Fibroblast of peridontal ligament (primary cell): ENCODE measurements around the gene USP17L13.
"Not testable (repeated sequence)": the region's sequence is repeated elsewhere in the genome, so short reads cannot be mapped to it uniquely, and the experiment has no call there.

ENCODE experiments used
- DNase-seq: peaks from one replicate; pipeline ENCODE4 v3.0.0-alpha.2; 2010; ENCODE audit errors: extremely low read depth

USP17L13 gene, protein sequence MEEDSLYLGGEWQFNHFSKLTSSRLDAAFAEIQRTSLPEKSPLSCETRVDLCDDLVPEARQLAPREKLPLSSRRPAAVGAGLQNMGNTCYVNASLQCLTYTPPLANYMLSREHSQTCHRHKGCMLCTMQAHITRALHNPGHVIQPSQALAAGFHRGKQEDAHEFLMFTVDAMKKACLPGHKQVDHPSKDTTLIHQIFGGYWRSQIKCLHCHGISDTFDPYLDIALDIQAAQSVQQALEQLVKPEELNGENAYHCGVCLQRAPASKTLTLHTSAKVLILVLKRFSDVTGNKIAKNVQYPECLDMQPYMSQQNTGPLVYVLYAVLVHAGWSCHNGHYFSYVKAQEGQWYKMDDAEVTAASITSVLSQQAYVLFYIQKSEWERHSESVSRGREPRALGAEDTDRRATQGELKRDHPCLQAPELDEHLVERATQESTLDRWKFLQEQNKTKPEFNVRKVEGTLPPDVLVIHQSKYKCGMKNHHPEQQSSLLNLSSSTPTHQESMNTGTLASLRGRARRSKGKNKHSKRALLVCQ

GRCh38 chr4:9224596-9224995 is at the start of gene USP17L13:
Gene USP17L13 (plus strand): TSS chr4:9224896. CDS start chr4:9224896, 0 bp downstream.
- DNase-seq = not testable (repeated sequence)

GRCh38 chr4:9210357-9210756 is 14.3 kb upstream of the USP17L13 start, which contains the start of gene USP17L10:
Gene USP17L10 (plus strand): TSS chr4:9210657. CDS start chr4:9210657, 0 bp downstream.
- not testable (repeated sequence) for DNase-seq

DNA sequence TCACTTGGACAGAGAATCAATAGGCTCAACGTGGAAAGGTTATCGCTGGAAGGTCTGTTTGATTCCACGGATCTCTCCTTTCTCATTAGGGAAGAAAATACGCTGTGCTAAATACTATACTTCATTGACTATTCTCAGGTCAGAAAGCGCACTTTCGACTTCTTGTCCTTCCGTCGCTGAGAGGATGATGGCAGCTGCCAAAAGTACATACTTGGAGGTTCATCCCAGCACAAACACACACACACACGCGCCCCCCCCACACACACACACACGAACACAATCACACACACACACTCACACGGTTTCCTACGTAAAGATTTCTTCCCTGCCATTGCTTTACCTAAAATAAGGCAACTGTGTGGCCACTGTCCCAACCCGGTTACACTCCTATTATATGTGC is 10.0 kb upstream of the USP17L13 start:
- DNase-seq = not testable (repeated sequence)

DNA sequence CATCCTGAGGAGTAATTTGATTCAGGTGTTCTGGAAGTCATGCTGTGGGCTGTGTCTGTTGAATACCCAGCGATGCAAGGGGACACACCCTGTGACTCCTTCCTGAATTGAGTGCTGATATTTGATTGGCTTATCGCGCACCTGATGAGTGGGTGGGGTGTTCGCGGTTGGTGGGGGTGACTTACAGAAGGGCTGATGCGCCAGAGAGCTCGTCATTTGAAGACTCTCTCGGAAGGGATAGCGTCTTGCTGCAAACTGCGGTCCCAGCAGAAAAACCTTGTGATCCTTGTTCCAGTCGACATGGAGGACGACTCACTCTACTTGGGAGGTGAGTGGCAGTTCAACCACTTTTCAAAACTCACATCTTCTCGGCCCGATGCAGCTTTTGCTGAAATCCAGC is 9.6 kb upstream of the USP17L13 start, which contains the start of gene USP17L11:
TSS of gene USP17L11 (plus strand) at position 301 of the 400 bp plus-strand sequence. CDS start at position 301, 0 bp downstream.
- DNase-seq = not testable (repeated sequence)

DNA sequence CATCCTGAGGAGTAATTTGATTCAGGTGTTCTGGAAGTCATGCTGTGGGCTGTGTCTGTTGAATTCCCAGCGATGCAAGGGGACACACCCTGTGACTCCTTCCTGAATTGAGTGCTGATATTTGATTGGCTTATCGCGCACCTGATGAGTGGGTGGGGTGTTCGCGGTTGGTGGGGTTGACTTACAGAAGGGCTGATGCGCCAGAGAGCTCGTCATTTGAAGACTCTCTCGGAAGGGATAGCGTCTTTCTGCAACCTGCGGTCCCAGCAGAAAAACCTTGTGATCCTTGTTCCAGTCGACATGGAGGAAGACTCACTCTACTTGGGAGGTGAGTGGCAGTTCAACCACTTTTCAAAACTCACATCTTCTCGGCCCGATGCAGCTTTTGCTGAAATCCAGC is 4.8 kb upstream of the USP17L13 start, which contains the start of gene USP17L12:
TSS of gene USP17L12 (plus strand) at position 301 of the 400 bp plus-strand sequence. CDS start at position 301, 0 bp downstream.
- not testable (repeated sequence) for DNase-seq

GRCh38 chr4:9230249-9230648 is 5.6 kb downstream of the USP17L13 start:
- DNase-seq = not testable (repeated sequence)

- DNase-seq = not testable (repeated sequence)
Observed at GRCh38 chr4:9234085-9234484, 9.4 kb downstream of the USP17L13 start, which contains the start of gene USP17L15. Gene USP17L15 (plus strand): TSS chr4:9234385. CDS start chr4:9234385, 0 bp downstream.

DNA sequence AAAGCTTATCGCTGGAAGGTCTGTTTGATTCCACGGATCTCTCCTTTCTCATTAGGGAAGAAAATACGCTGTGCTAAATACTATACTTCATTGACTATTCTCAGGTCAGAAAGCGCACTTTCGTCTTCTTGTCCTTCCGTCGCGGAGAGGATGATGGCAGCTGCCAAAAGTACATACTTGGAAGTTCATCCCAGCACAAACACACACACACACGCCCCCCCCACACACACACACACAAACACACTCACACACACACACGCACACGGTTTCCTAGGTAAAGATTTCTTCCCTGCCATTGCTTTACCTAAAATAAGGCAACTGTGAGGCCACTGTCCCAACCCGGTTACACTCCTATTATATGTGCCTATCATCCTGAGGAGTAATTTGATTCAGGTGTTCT is 13.8 kb downstream of the USP17L13 start:
- not testable (repeated sequence) for DNase-seq

GRCh38 chr4:9243579-9243978 is 18.9 kb downstream of the USP17L13 start, which contains the start of gene USP17L17:
Gene USP17L17 (plus strand): TSS chr4:9243879. CDS start chr4:9243879, 0 bp downstream.
- not testable (repeated sequence) for DNase-seq

DNA sequence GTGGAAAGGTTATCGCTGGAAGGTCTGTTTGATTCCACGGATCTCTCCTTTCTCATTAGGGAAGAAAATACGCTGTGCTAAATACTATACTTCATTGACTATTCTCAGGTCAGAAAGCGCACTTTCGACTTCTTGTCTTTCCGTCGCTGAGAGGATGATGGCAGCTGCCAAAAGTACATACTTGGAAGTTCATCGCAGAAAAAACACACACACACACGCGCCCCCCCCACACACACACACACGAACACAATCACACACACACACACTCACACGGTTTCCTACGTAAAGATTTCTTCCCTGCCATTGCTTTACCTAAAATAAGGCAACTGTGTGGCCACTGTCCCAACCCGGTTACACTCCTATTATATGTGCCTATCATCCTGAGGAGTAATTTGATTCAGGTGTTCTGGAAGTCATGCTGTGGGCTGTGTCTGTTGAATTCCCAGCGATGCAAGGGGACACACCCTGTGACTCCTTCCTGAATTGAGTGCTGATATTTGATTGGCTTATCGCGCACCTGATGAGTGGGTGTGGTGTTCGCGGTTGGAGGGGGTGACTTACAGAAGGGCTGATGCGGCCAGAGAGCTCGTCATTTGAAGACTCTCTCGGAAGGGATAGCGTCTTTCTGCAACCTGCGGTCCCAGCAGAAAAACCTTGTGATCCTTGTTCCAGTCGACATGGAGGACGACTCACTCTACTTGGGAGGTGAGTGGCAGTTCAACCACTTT is 23.4 kb downstream of the USP17L13 start, which contains the start of gene USP17L18:
TSS of gene USP17L18 (plus strand) at position 678 of the 728 bp plus-strand sequence. CDS start at position 678, 0 bp downstream.
- not testable (repeated sequence) for DNase-seq

DNA sequence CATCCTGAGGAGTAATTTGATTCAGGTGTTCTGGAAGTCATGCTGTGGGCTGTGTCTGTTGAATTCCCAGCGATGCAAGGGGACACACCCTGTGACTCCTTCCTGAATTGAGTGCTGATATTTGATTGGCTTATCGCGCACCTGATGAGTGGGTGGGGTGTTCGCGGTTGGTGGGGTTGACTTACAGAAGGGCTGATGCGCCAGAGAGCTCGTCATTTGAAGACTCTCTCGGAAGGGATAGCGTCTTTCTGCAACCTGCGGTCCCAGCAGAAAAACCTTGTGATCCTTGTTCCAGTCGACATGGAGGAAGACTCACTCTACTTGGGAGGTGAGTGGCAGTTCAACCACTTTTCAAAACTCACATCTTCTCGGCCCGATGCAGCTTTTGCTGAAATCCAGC is 28.4 kb downstream of the USP17L13 start, which contains the start of gene USP17L19:
TSS of gene USP17L19 (plus strand) at position 301 of the 400 bp plus-strand sequence. CDS start at position 301, 0 bp downstream.
- DNase-seq = not testable (repeated sequence)

DNA sequence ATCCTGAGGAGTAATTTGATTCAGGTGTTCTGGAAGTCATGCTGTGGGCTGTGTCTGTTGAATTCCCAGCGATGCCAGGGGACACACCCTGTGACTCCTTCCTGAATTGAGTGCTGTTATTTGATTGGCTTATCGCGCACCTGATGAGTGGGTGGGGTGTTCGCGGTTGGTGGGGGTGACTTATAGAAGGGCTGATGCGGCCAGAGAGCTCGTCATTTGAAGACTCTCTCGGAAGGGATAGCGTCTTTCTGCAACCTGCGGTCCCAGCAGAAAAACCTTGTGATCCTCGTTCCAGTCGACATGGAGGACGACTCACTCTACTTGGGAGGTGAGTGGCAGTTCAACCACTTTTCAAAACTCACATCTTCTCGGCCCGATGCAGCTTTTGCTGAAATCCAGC is 33.1 kb downstream of the USP17L13 start, which contains the start of gene USP17L20:
TSS of gene USP17L20 (plus strand) at position 301 of the 400 bp plus-strand sequence. CDS start at position 301, 0 bp downstream.
- not testable (repeated sequence) for DNase-seq

- not testable (repeated sequence) for DNase-seq
Observed at GRCh38 chr4:9262572-9262971, 37.9 kb downstream of the USP17L13 start, which contains the start of gene USP17L21. Gene USP17L21 (plus strand): TSS chr4:9262872. CDS start chr4:9262872, 0 bp downstream.

DNA sequence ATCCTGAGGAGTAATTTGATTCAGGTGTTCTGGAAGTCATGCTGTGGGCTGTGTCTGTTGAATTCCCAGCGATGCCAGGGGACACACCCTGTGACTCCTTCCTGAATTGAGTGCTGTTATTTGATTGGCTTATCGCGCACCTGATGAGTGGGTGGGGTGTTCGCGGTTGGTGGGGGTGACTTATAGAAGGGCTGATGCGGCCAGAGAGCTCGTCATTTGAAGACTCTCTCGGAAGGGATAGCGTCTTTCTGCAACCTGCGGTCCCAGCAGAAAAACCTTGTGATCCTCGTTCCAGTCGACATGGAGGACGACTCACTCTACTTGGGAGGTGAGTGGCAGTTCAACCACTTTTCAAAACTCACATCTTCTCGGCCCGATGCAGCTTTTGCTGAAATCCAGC is 42.6 kb downstream of the USP17L13 start, which contains the start of gene USP17L22:
TSS of gene USP17L22 (plus strand) at position 301 of the 400 bp plus-strand sequence. CDS start at position 301, 0 bp downstream.
- not testable (repeated sequence) for DNase-seq

- DNase-seq = not testable (repeated sequence)
Observed at GRCh38 chr4:9271719-9272118, 47.0 kb downstream of the USP17L13 start.
